H1 (cell line): ENCODE results near the gene YTHDF2. TPM values are rescaled to one million over a fixed set of nuclear protein-coding genes. Genes with fewer than 3 reads are reported as not detected.
"Not testable (repeated sequence)": the region's sequence is repeated elsewhere in the genome, so short reads cannot be mapped to it uniquely, and the experiment has no call there.

Source experiments
- CTCF ChIA-PET: fragments of 300-600 bp; sonication (Branson Sonifier 250); formaldehyde crosslinking; loops from one replicate; lab custom pipeline; 2021; ENCODE audit not compliant: partially characterized antibody; lab: Charles Lee
- POLR2A ChIA-PET: fragments of 300-600 bp; sonication (Branson Sonifier 250); formaldehyde crosslinking; loops from one replicate; lab custom pipeline; 2021; ENCODE audit warnings: inconsistent platforms; ENCODE audit not compliant: partially characterized antibody; lab: Charles Lee
- DNase-seq, 2 experiments: peaks; one replicate each; pipeline versions ENCODE4 v3.0.0 to v3.0.0-alpha.2; 2010 to 2022; ENCODE audit warnings: low spot score in 2 of 2, low read depth in 1 of 2, mixed read lengths in 1 of 2
- FAIRE-seq: peaks from 2 replicates; lab custom pipeline; 2011; peaks lifted over from hg19 to GRCh38; lab: Jason Lieb, UNC
- H2AFZ ChIP-seq: 2 replicates; pipeline ENCODE4 v1.8.1; 2012; ENCODE audit warnings: low read length, inconsistent platforms
- H2AK5ac ChIP-seq: 2 replicates; pipeline ENCODE4 v1.6.1; 2013; ENCODE audit warnings: low read depth, low read length
- H2BK120ac ChIP-seq: replicated peaks from 2 replicates; pipeline ENCODE3; 2013; ENCODE audit warnings: low read depth, low read length, inconsistent platforms
- H2BK12ac ChIP-seq: 2 replicates; pipeline ENCODE4 v1.6.1; 2013; ENCODE audit warnings: low read depth, low read length
- H2BK15ac ChIP-seq: 2 replicates; pipeline ENCODE4 v1.6.1; 2013; ENCODE audit warnings: low read length
- H2BK20ac ChIP-seq: 2 replicates; pipeline ENCODE4 v1.6.1; 2013; ENCODE audit warnings: low read length
- H2BK5ac ChIP-seq: 2 replicates; pipeline ENCODE4 v1.6.1; 2013; ENCODE audit warnings: low read depth, low read length
- H3K14ac ChIP-seq: 2 replicates; pipeline ENCODE4 v1.6.1; 2013; ENCODE audit warnings: inconsistent platforms; ENCODE audit not compliant: insufficient read length
- H3K18ac ChIP-seq: 2 replicates; pipeline ENCODE4 v1.6.1; 2013; ENCODE audit warnings: low read length; ENCODE audit errors: extremely low read depth
- H3K23ac ChIP-seq: 2 replicates; pipeline ENCODE4 v1.6.1; 2013; ENCODE audit warnings: inconsistent platforms; ENCODE audit not compliant: insufficient read length
- H3K23me2 ChIP-seq: 2 replicates; pipeline ENCODE4 v1.6.1; 2013; ENCODE audit warnings: low read depth, low read length
- H3K27ac ChIP-seq: 2 replicates; pipeline ENCODE4 v1.6.1; 2011; ENCODE audit warnings: low read depth, low read length, inconsistent platforms
- H3K27me3 ChIP-seq, 4 experiments: replicated peaks in 1 of 4; 1 replicate in 1 of 4; 2 replicates in 3 of 4; pipeline versions ENCODE4 v1.6.1 to v1.8.1; 2011 to 2013; ENCODE audit warnings: low read length in 3 of 4, mild to moderate bottlenecking in 3 of 4, inconsistent platforms in 2 of 4, mixed read lengths in 2 of 4, moderate library complexity in 1 of 4; ENCODE audit not compliant: control insufficient read depth in 3 of 4, insufficient read depth in 3 of 4; ENCODE audit errors: extremely low read depth in 1 of 4
- H3K36me3 ChIP-seq, 4 experiments: 2 replicates each; pipeline versions ENCODE4 v1.6.1 to v1.8.1; 2011 to 2013; ENCODE audit warnings: mild to moderate bottlenecking in 4 of 4, low read length in 3 of 4, moderate library complexity in 2 of 4, control low read depth in 1 of 4, inconsistent platforms in 1 of 4; ENCODE audit not compliant: insufficient read depth in 4 of 4, control insufficient read depth in 2 of 4
- H3K4ac ChIP-seq: replicated peaks from 2 replicates; pipeline ENCODE3; 2013; ENCODE audit warnings: low read length, low read depth, mixed read lengths, inconsistent platforms; ENCODE audit not compliant: insufficient read length
- H3K4me1 ChIP-seq, 4 experiments: replicated peaks in 1 of 4; 1 replicate in 1 of 4; 2 replicates in 3 of 4; pipeline versions ENCODE4 v1.6.1 to v1.8.1; 2011 to 2013; ENCODE audit warnings: low read length in 3 of 4, inconsistent platforms in 2 of 4, mixed read lengths in 1 of 4; ENCODE audit not compliant: insufficient read depth in 4 of 4, control insufficient read depth in 3 of 4
- H3K4me2 ChIP-seq, 2 experiments: 2 replicates each; pipeline versions ENCODE4 v1.6.1 to v1.8.1; 2011 to 2013; ENCODE audit warnings: low read depth in 2 of 2, low read length in 2 of 2, control low read depth in 1 of 2, inconsistent platforms in 1 of 2, mild to moderate bottlenecking in 1 of 2; ENCODE audit not compliant: insufficient read depth in 1 of 2
- H3K4me3 ChIP-seq, 4 experiments: fragments of 200-600, 300-600 bp in 1 of 4; sonication (generic), shearing (Covaris generic), sonication (Bioruptor Twin) in 1 of 4; 2 replicates each; pipeline versions ENCODE4 v1.5.1 to v1.8.1; 2011 to 2016; ENCODE audit warnings: low read length in 4 of 4, low read depth in 3 of 4, control low read depth in 2 of 4, inconsistent platforms in 2 of 4, mild to moderate bottlenecking in 2 of 4, mixed read lengths in 1 of 4, moderate library complexity in 1 of 4; ENCODE audit not compliant: insufficient read depth in 2 of 4; ENCODE audit errors: extremely low read depth in 1 of 4
- H3K56ac ChIP-seq: replicated peaks from 2 replicates; pipeline ENCODE3; 2013; ENCODE audit warnings: low read depth, mild to moderate bottlenecking, mixed read lengths, low read length, inconsistent platforms; ENCODE audit not compliant: insufficient read length
- H3K79me1 ChIP-seq: 2 replicates; pipeline ENCODE4 v1.6.1; 2013; ENCODE audit warnings: low read depth, low read length, control low read depth
- H3K79me2 ChIP-seq, 2 experiments: 2 replicates each; pipeline versions ENCODE4 v1.6.1 to v1.8.1; 2012 to 2013; ENCODE audit warnings: low read length in 2 of 2, mild to moderate bottlenecking in 2 of 2, inconsistent platforms in 1 of 2; ENCODE audit not compliant: insufficient read depth in 2 of 2, control insufficient read depth in 1 of 2
- H3K9ac ChIP-seq, 4 experiments: replicated peaks in 1 of 4; 1 replicate in 1 of 4; 2 replicates in 3 of 4; pipeline versions ENCODE4 v1.6.1 to v1.8.1; 2011 to 2013; ENCODE audit warnings: low read depth in 3 of 4, low read length in 3 of 4, control low read depth in 2 of 4, mild to moderate bottlenecking in 2 of 4, moderate library complexity in 2 of 4, inconsistent platforms in 1 of 4; ENCODE audit errors: extremely low read depth in 1 of 4
- H3K9me3 ChIP-seq, 2 experiments: 2 replicates each; pipeline versions ENCODE4 v1.6.1 to v1.8.1; 2012 to 2013; ENCODE audit warnings: mild to moderate bottlenecking in 2 of 2, moderate library complexity in 2 of 2, control low read depth in 1 of 2, inconsistent platforms in 1 of 2, low read depth in 1 of 2, low read length in 1 of 2, mixed read lengths in 1 of 2; ENCODE audit not compliant: insufficient read depth in 2 of 2
- H4K20me1 ChIP-seq, 2 experiments: replicated peaks in 1 of 2; 2 replicates each; pipeline versions ENCODE3 to v1.8.1; 2011 to 2013; ENCODE audit warnings: inconsistent platforms in 2 of 2, low read length in 2 of 2, mild to moderate bottlenecking in 1 of 2; ENCODE audit not compliant: insufficient read depth in 2 of 2, control insufficient read depth in 1 of 2
- H4K5ac ChIP-seq: 2 replicates; pipeline ENCODE4 v1.6.1; 2013; ENCODE audit warnings: low read length, low read depth, mixed read lengths, inconsistent platforms; ENCODE audit not compliant: insufficient read length
- H4K8ac ChIP-seq: 2 replicates; pipeline ENCODE4 v1.8.0; 2013; ENCODE audit warnings: mild to moderate bottlenecking, moderate library complexity, low read length, inconsistent platforms; ENCODE audit not compliant: insufficient read depth; ENCODE audit errors: extremely low read depth
- H4K91ac ChIP-seq: replicated peaks from 2 replicates; pipeline ENCODE3; 2013; ENCODE audit warnings: low read length, mixed read lengths, inconsistent platforms; ENCODE audit not compliant: insufficient read length
- WGBS, 2 experiments: shearing (Covaris generic) in 1 of 2; methylation state at CpG; one replicate each; pipeline versions ENCODE4 v1.1.6 to v1.1.7; 2013 to 2015; ENCODE audit warnings: low lambda C conversion rate in 2 of 2, mixed read lengths in 2 of 2, inconsistent platforms in 1 of 2, low coverage in 1 of 2, missing lambda C conversion rate in 1 of 2; ENCODE audit not compliant: insufficient replicate concordance in 2 of 2, insufficient coverage in 1 of 2, insufficient read length in 1 of 2; ENCODE audit errors: extremely low coverage in 1 of 2, missing lambda C conversion rate in 1 of 2; 5-methylcytosine and 5-hydroxymethylcytosine counted together
- polyA plus RNA-seq, 7 experiments: library from polyadenylated mRNA; depleted of rRNA in 3 of 7; stranded (reverse) in 5 of 7; unstranded in 2 of 7; fragments of >200 nt in 5 of 7; fragments of 200-250 nt in 2 of 7; gene quantifications; 1 replicate in 5 of 7; 2 replicates in 1 of 7; 4 replicates in 1 of 7; pipeline versions ENCODE4 v1.2.1 to v1.2.3, GENCODE V29; 2011 to 2013; ENCODE audit warnings: missing spikeins in 2 of 7, mixed read lengths in 2 of 7
- total RNA-seq: library from RNA; stranded (reverse); fragmentation: NEBNext Ultra II Directional; extraction: Animal tissue kit (Norgen Biotek cat#: 25700); gene quantifications from 2 replicates; pipeline ENCODE4 v1.2.1, GENCODE V29; 2021

Gene YTHDF2
- total and polyA plus RNA-seq, 2 of the 8 experiments (the other 6 are each of a cell fraction or from before 2014, with no cell fraction given), result 128 to 164 TPM

DNA sequence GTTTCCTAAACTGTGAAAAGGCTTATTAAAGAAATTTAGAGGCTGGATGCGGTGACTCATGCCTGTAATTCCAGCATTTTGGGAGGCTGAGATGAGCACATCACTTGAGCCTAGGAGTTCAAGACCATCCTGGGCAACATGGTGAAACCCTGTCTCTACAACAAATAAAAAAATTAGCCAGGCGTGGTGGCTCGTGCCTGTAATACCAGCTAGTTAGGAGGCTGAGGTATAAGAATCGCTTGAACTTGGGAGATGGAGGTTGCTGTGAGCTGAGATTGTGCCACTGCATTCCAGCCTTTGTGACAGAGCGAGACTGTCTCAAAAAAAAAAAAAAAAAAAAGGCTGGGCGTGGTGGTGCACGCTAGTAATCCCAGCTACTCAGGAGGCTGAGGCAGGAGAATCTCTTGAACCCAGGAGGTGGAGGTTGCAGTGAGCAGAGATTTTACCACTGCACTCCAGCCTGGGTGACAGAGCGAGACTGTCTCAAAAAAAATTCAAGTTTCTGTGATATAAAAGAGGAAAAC lies 14.1 kb downstream of the YTHDF2 start:
- H3K36me3 ChIP-seq, result peaks cover 2 to 52% (median 7%) of the 10 kb centered on the region in 4 experiments; a peak in 6 of 8 replicates
- H3K56ac ChIP-seq, H3K4me2 ChIP-seq: not testable (repeated sequence)

More for the DNA sequence above, 14.1 kb downstream of the YTHDF2 start:
- H3K79me1 ChIP-seq, H3K9me3 ChIP-seq, H4K5ac ChIP-seq, H2AK5ac ChIP-seq, H3K27me3 ChIP-seq, H3K4ac ChIP-seq, H3K14ac ChIP-seq, FAIRE-seq, H4K8ac ChIP-seq, H3K23ac ChIP-seq, H3K9ac ChIP-seq, H3K18ac ChIP-seq, H2BK120ac ChIP-seq, H2AFZ ChIP-seq, H2BK12ac ChIP-seq, H4K91ac ChIP-seq, H3K4me3 ChIP-seq, H3K27ac ChIP-seq, H2BK15ac ChIP-seq, H2BK20ac ChIP-seq, H3K4me1 ChIP-seq, H2BK5ac ChIP-seq, H3K23me2 ChIP-seq, DNase-seq: not testable (repeated sequence)
- H4K20me1 ChIP-seq, result peaks cover 30 to 39% of the 10 kb centered on the region in 2 experiments
- WGBS, 2 experiments, result 96% methylated on average over 5 of the region's 8 CpGs; no CpG with 5 or more reads in 1 of the 2 experiments
- peaks cover 83 to 100% of the 10 kb centered on the region in 2 experiments for H3K79me2 ChIP-seq
- ChIA-PET POLR2A (interaction anchor here (0.6 to 18.9 kb wide), 7 partner anchors 10 to 444 kb away, joined by 3 to 369 read pairs (median 4); partner anchors contain the start of gene YTHDF2), CTCF (interaction anchor here (1.3 to 1.8 kb wide), 3 partner anchors 92 to 412 kb away, joined by 3 to 5 read pairs (median 4); no protein-coding TSS in a partner anchor)
